Stimulated activated CD8-positive, alpha-beta memory T cell treated with anti-CD3 and anti-CD28 coated beads, Interleukin-15, amount 100 ng/mL, for 4 hours (primary cell): ENCODE measurements around the gene ZBTB38.

Experiments used
- DNase-seq, 2 donors: peaks; one replicate each; pipeline ENCODE4 v3.0.0-alpha.2; 2020; ENCODE audit warnings: low read depth in 2 of 2

ZBTB38 gene

DNA sequence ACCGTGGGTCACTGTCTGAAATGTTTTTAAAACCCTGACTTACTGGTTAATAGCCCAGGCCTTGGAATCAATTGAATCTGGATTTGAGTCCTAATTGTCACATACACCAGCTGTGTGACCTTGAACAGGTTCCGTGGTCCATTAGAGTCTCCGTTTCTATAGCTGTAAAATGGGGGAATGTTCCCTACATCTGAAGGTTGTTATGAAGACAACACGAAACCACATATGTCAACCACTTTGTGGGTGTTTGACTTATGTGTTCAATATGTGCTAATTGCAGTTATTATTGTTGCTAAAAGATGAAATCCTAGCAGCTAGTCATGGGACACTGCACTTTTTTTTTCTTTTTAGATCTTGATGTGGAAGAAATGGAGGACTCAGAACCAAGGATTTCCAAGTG, 35.3 kb downstream of the ZBTB38 start:
- DNase-seq: no peak

DNA sequence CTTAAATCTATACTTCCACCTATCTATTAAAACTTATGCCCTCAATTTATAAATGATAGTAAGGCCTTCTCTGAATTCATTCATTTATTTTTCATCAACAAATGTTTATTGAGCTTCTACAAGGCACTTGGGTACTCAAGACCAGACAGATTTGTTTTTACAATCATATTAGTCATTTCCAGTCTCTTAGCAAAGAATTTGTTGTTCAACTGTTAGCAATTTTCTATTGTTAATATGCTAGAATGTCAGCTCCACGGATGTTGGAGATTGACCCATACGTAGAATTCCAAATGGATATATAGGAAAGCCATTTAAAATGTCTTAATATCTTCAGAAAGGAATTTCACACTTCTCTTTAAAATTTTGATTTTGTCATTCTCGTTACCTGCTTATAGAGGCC, 36.7 kb downstream of the ZBTB38 start:
- DNase-seq: no peak

DNA sequence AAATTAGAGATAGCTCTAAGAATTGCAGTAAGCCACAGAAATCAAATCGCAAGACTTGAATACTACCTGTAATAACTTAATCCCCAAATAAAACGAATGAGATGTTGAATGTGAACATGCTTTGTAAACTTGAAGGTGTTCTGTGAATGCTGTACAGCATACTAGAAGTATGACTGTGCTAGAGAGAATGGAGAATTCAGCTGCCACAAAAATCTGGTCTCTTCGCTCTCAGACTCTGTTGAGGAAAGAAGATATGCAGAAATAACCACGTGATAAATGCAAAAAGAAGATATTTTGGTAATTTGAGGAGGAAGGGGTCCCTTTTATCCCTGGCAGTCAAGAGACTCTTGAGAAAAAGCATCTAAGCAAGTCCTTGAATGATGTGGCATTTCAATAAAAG, 37.3 kb downstream of the ZBTB38 start:
- no peak for DNase-seq

DNA sequence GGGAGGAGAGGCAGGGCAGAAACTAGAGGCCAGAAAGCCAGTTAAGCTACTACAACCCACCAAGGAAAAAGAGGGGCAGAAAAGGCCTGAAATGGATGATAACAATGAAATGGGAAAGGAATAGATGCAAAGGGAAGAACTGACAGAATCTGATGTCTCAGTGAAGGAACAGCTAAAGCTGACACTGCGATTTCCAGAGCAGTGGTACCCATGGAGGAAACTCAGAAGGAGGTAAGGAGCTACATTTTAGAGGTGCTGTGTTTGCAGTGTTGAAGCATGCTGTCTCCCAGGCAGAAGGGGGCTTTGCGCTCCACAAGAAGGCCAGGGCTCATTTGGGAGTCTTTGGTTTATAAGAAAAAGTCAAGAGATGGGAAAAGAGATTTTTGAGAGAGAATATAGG, 38.0 kb downstream of the ZBTB38 start:
- no peak for DNase-seq

DNA sequence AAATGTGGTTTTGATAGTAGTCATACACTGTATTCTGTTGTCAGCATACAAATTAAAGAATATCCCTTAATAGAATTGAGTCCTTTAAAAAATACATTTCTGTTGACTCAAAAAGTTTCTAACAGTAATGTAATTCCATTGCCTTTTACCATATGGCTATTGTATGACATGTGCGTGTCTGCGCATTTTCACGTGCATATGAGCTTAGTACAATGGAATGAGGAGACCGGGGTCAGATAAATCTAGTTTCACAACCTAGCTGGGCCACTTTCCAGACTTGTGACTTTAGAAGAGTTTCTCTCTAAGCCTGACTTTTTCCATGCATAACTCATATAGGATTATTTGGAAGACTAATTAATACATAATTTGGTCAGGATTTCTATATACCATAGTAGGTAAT, 38.7 kb downstream of the ZBTB38 start:
- DNase-seq: no peak

DNA sequence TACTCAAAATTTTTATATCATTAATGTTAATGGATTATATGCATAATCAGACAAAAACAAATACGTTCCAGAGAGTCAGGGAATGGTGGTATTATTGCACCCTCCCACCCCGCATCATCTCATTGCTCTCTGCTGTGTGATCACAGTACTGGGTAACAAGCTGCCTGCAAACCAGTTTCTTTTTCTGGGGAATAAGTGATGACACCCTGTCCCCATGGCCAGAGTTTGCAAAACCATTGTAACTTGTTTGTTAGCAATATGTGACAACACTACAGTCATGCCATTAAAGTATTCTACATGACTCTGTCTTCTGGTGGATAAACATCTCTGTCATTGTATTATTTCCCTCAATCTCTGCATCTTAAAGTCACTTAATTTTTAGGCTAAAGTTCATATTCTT, 39.5 kb downstream of the ZBTB38 start:
- DNase-seq: no peak

DNA sequence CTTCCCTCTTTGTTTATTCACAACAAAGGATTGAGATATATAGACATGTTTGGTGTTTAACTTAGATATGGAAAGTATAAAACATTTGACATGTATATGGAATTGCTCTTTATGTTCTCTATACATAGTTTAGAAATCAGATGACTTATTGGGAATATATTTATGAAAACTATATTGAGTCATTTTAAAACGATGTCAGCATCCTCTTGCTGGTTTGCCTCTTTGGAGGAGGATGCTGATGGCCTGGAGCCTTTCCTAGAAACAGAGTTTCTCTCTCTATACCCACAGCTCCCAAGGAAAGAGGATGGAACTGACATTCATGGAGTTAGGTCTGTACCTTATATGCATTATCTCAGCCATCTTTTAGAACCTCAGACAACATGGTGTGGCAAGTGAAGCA, 40.3 kb downstream of the ZBTB38 start:
- no peak for DNase-seq

DNA sequence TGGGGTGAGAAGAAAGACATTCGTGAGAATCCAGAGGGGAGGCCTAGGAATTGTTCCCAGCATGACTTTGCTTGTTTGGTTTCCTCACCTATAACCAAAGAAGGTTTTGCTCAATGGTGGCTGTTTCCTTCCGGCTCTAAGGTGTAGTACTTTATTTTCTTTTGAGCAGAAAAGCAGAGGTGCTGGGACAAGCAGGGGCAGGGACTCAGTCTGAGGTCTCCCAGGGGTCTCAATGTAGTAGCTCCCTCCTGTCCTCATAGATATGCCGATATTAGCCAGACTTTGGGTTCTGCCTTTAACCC, 41.6 kb downstream of the ZBTB38 start:
- no peak for DNase-seq

DNA sequence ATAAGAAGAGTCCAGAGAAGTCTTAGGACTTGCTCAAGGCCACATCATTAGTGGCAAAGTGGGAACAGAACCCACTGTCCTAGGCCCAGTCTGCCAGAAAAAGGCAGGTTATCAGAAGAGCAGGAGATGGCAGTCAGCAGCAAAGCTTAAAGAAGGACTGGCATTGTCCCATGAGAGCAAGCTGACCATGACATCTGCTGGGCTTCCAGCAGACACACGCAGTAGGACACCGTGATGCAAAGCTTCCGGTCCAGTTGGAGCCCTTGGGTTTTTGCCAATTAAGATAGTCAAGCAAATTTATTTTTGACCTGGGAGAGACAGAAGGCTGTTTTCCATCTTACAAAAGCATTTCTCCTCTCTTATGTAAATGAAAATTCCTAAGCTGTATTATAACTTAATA, 42.1 kb downstream of the ZBTB38 start:
- DNase-seq: no peak

DNA sequence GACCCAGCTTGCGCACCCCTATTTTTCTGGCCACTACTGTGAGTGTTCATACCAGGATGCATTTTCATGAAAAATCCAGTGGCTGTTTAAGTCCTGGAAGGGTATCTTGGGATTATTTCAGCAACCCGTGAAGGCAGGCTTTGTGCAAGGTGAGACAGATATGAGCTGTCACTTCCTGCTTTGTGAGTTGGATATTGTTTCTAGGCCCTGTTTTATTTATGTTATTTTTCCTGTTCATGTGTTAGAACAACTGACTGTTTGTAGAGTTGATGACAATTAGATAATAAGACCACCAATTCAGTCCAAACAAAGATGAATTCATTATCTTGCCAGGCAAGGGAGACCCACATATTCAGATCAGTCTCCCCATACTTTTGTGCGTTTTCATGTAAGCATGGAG, 42.5 kb downstream of the ZBTB38 start:
- no peak for DNase-seq

DNA sequence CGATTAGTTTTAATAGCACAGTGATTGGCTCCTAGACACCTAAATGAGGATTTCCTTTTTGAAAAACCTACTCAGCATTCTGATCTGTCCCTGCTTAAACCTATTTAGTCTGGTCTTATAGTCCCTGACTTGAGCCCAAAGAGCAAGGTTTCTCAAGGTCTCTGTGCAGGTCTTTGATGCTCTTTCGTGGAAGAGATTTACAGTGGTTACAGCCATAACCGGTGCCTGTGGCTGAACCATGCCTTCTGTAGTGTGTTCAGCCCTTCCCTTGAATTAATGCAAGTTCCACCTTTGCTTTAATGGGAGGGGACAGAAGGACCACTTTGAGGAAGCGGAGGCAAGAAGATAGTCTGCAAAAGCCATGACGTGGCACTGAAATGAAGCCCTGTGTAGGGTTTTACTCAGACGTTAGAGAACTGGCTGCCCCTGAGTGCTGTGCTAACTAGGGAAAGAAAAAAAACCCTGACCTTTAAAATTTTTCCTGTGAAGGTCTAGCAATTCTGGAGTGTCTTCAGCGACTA, 43.0 kb downstream of the ZBTB38 start:
- DNase-seq: no peak

DNA sequence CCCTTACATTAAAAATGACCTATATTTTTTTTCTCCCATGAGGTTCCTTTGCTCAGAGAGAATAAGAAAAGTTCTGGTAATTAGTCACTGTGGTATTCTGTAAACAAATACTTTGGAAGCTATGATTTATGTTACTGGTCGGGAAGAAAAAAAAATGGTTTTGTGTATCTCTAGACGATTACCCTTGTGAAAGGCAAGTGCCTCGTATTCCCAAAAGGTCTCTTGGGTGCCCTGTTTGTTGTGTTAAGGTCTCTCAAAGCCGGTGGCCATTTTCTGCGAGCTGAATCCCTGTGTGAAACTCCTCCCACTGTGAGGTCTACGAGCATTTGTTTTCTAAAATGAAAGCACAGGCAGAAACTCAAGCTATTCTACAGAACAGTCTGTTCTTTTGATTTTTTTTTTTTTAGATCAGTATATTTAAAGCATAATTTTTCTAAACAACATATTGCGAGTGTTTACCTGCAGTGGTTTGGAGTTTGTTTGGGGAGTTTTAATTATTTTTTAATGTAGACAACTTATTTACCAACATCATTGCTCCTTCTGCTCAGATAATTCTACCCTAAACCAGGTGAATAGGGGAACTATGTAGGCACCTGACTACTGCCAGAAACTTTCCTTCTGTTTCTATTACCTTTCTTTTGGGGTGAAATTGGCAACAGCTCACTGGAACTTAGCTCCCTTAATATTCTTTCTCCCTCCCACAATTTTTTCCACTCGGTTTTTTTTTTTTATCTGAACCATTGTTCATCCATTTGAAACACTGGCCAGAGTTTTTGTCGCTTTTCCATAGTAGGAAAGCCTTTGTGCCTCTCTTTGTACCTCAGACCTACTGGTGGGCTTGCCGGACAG, 44.0 kb downstream of the ZBTB38 start:
- no peak for DNase-seq

DNA sequence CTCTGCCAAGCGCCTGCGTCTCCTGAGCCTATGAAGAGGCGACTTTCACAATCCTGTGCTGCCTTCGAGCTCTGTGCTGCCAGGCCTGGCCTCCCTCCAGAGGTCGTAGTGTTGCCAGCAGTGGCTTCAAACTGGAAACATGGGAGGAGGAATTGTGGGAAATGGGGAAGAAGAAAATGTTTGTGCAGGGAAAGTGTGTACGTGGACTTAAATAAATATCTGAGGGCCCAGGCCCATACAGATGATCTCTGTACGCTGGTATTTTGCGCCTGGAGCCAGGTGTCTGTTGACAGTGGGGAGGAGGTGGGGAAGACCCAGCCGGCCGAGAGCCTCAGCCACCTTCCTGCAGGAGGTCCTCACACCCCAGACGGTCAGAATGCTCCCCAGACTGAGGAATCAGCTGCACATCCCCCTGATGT, 44.6 kb downstream of the ZBTB38 start:
- DNase-seq: no peak

DNA sequence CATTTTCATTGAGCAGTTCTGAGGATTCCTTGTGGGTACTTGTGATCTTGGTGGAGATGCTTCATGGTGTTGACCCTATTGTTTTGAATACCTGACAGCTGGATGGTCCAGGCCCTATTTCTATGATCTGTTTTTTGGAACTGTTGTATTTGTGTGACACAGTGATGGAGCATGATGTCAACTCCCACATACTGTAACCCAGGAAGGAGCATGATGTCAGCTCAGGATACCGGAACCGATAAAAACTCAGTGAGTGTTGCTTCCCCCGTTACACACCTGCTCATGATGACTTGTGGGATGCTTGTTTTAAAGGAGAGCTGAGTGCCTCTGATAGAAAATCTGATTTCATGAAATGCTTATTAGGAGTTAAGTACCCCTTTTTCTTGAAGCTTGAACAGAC, 45.1 kb downstream of the ZBTB38 start:
- no peak for DNase-seq

DNA sequence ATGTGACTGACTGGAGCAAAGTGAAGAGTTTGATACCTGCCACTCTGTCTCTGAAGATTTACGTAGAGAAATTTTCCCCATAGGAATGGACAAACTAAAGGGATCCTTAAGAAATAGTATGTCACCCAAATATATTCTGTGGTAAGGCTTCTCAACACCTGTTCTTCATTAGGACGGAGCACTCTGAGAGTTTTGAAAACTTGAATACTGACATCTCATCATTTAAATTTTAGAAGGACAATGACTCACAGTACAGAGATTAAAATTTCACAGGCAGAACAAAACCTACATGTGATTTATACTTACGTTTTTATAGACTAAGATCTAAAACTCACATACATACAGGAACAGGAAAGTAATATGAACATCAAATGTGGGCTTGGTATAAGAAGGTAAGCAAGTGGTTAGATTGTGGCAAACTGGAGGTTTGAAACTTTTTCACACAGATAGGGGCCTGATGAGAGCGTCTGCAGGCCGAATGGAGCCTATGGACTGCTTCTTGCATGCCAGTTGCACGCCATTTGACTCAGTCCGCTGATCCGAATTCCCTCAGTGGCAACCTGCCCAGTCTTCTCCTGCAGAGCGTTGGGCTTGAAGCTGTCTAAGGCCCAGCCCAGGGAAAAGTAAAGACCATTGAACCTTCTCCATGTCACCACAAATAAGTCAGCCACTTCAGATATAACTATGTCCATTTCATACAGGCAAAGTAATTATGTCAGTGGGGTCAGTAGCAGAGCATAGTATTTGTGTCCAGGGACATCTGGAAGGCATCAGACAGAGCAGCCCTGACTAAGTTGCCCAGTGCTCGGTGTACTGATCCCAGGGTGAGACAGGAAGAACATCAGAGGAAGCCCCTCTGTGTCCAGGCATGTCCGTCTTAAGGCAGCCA, 45.7 kb downstream of the ZBTB38 start:
- no peak for DNase-seq

DNA sequence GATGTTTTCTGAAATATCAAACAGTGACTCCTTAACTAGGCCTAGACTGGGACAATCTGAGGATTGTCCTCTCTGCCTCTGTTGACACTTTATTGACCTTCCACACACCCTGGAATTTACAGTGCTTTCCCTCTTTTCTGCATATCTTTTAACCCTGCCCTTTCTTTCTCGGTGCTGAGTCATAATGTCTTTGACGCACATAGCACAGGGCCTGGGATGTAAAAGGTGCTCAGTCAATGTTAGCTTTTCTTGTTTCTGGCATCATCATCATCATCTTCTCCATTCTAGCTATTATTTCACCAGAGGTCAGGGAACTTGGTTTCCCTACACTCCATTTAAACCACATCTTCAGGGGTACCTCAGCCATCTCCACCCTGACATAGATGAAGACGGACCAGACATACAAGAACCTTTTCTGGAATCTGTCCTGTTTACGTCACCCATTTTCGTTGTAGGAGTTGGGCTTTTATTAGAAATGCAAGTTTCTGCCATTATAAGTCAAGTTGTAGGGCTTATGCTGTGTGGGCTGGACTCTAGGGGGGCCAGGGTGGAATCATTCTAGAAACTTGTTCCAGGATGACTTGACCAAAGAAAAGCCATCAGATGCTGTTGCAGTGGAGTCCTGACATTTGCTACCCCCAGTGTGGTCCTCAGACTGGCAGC, 46.6 kb downstream of the ZBTB38 start:
- DNase-seq: no peak

DNA sequence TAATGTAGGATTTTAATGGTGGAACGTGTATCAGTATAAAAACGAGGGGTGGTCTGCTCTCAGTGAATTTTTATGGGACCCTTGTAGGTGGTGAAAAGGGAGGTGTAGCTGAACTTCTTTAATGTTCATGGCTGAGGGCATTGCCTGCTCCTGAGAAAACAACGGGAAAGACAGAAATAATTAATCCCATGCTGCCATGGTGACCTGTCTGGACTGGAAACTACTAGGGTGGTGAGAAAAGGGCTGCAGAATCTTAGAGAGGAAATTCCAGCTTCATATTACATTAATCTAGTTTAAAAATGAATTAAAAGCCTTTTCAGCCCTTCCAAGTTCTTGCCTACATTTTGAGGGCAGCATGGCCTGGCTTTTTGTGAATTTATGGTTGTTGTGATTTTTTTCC, 47.6 kb downstream of the ZBTB38 start:
- DNase-seq: no peak
